ENCODE measurements around the gene REM1. TPM values are rescaled to one million over a fixed set of nuclear protein-coding genes. Genes with fewer than 3 reads are reported as not detected.
A peak's percentile ranks its signal among the peaks of the same experiment; 100 is the strongest.

Gene REM1
- total RNA-seq, 1 experiment from 2014 or later, result not detected

DNA sequence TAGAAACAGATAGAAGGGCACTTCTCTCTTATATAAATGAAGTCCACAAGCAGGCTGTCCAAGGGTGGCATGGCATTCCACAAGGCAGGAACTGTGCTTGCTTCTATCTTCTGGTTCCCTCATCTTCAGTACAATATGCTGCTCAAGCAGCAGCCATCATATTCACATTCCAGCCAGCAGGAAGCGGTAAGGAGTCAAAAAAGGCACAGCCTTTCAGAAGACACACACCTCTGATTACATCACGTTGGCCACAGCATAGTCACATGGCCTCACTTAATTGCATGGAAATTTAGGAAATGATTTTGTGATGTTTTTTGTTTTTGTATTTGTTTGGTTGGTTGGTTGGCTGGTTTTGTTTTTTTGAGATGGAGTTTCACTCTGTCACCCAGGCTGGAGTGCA lies 19.0 kb downstream of the REM1 start:
- ATAC-seq, result peak; percentile 57
- DNase-seq (ENCODE audit: low read depth, low spot score), result no peak
- no peak overlapping the region for H3K4me3 ChIP-seq (ENCODE audit: low read depth in 2 of 2, low read length in 2 of 2)
- ChIA-PET POLR2A (interaction anchor here (0.7 kb wide), 1 partner anchor 25 kb away, joined by 5 read pairs; no protein-coding TSS in a partner anchor), CTCF (interaction anchor here (0.7 to 1.1 kb wide), 2 partner anchors 9 to 168 kb away, joined by 4 to 10 read pairs; no protein-coding TSS in a partner anchor)
- H3K27me3 ChIP-seq (ENCODE audit: control insufficient read depth, insufficient read depth, low read length), result peaks cover 4% of the 10 kb centered on the region; the same call in 1 of the 2 replicates
- H3K27ac ChIP-seq (ENCODE audit: low read length), result no peak overlapping the region
- TF ChIP-seq REST (IDR thresholded peaks at IDR 0.05; ENCODE audit: insufficient read depth in 1 of 2, low read depth in 2 of 2, low read length in 1 of 2) (no peak), TCF7L2 (IDR thresholded peaks at IDR 0.05; ENCODE audit: low read depth, low read length) (no peak), CTCF (IDR thresholded peaks at IDR 0.05) (peak; percentile 83), SIN3A (IDR thresholded peaks at IDR 0.05; ENCODE audit: borderline replicate concordance, insufficient read depth, low read depth, low read length) (no peak)
- intact Hi-C loops (cut with micrococcal nuclease; ENCODE audit: unreplicated experiment), result loop anchor here (10.0 kb wide), 1 partner anchor 169 kb away; no protein-coding TSS in a partner anchor
- H3K4me1 ChIP-seq (ENCODE audit: control insufficient read depth, insufficient read depth, low read length), result no peaks in the 10 kb centered on the region
- no peaks in the 10 kb centered on the region for H3K36me3 ChIP-seq (ENCODE audit: control insufficient read depth, insufficient read depth, low read length)
- no peaks in the 10 kb centered on the region for H3K9me3 ChIP-seq (ENCODE audit: control insufficient read depth, insufficient read depth, low read depth, low read length)
- BruUV-seq (replicated peaks), result no TSS peak
- in situ Hi-C loops (cut with HindIII; ENCODE audit: low pct_unique_long_range_greater_than_20kb, low sequenced_read_pairs), result no loop called here

DNA sequence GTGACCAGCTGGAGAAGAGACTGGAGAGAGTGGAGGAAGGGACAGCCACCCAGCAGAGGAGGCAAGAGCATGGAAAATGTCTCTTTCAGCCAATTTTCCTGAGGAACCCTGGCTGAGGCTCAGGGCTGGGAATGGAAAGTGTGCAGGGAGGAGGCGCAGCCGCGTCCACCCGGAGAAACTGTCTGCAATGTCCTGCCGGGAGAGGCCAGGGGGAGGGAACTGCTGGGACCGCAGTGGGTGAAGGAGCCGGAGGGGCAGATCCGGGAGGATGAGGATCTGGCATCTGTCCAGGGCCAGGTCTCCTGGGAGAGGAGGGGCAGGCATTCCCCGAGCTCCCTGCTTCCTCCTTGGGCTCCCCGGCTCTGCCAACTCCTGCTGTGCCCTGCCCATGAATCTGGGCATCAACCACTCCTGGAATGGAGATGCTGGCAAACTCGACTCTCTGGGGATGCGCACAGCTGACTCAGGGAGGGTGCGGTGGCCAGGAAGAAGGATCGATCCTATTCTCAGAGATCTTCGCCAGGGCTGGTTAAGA lies 21.7 kb downstream of the REM1 start:
- no peak for TF ChIP-seq CTCF (IDR thresholded peaks at IDR 0.05)
- TF ChIP-seq TCF7L2 (IDR thresholded peaks at IDR 0.05; ENCODE audit: low read depth, low read length), result no peak
- no peak for TF ChIP-seq REST (IDR thresholded peaks at IDR 0.05; ENCODE audit: insufficient read depth in 1 of 2, low read depth in 2 of 2, low read length in 1 of 2)
- no peak for TF ChIP-seq POLR2AphosphoS5 (IDR thresholded peaks at IDR 0.05; ENCODE audit: low read depth, low read length)
- no peak for TF ChIP-seq SIN3A (IDR thresholded peaks at IDR 0.05; ENCODE audit: borderline replicate concordance, insufficient read depth, low read depth, low read length)
- ChIA-PET CTCF (interaction anchor here (0.9 kb wide), 1 partner anchor 24 kb away, joined by 3 read pairs; no protein-coding TSS in a partner anchor), POLR2A (no interaction called here)
- 0 out of 4 replicates have a peak overlapping the region, but pooled peaks of 1 of the 2 experiments have one; percentile 2 for H3K4me3 ChIP-seq (ENCODE audit: low read depth in 2 of 2, low read length in 2 of 2)
- ATAC-seq (peak; percentile 49), DNase-seq (ENCODE audit: low read depth, low spot score) (no peak)
- no peaks in the 10 kb centered on the region for H3K4me1 ChIP-seq (ENCODE audit: control insufficient read depth, insufficient read depth, low read length)
- no TSS peak for BruUV-seq (replicated peaks)
- no peaks in the 10 kb centered on the region for H3K9me3 ChIP-seq (ENCODE audit: control insufficient read depth, insufficient read depth, low read depth, low read length)
- intact Hi-C loops (cut with micrococcal nuclease; ENCODE audit: unreplicated experiment) (loop anchor here (10.0 kb wide), 1 partner anchor 172 kb away; no protein-coding TSS in a partner anchor), in situ Hi-C loops (cut with HindIII; ENCODE audit: low pct_unique_long_range_greater_than_20kb, low sequenced_read_pairs) (no loop called here)
- H3K36me3 ChIP-seq (ENCODE audit: control insufficient read depth, insufficient read depth, low read length), result no peaks in the 10 kb centered on the region
- H3K27me3 ChIP-seq (ENCODE audit: control insufficient read depth, insufficient read depth, low read length), result peaks cover 4% of the 10 kb centered on the region; the same call in 1 of the 2 replicates
- no peak overlapping the region for H3K27ac ChIP-seq (ENCODE audit: low read length)

Measured in Panc1 (cell line).